ENCODE measurements around the gene ZNF160.
"Not testable (repeated sequence)": the region's sequence is repeated elsewhere in the genome, so short reads cannot be mapped to it uniquely, and the experiment has no call there.

The ZNF160 gene

DNA sequence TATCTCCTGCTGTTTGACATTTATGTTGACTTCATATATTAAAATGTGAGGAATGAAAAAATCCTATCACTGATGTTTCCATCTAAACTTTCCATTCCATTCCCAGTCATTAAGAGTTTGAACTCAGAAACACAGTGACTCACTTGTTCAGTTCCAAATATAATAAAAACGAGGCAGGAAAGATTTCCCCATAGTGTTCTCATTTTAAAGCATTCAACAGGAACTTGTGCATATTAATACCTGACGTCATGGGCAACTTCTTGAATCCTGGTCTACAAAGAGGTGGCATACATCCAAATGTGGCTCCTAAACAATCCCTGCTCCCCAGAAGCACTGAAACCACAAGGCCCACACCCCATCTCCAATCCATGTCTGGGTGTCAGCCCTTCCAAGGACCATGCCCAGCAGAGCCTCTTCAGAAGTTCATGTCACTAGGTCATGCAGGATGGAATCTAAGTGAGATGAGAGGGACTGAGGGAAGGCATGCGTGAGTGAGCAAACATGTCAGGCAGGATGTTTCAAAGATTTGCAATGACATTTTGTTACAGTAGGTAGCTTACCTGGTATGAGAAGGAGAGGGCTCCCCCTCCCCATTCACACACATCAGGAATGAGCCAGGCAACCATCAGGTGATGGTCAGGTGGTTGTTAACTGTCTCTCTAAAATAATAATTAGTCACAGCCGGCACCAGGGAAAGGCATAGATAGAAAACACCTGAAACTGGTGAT lies 68.1 kb downstream of the ZNF160 start:
- no peak for DNase-seq
- intact Hi-C loops (cut with DNase I): no loop called here

DNA sequence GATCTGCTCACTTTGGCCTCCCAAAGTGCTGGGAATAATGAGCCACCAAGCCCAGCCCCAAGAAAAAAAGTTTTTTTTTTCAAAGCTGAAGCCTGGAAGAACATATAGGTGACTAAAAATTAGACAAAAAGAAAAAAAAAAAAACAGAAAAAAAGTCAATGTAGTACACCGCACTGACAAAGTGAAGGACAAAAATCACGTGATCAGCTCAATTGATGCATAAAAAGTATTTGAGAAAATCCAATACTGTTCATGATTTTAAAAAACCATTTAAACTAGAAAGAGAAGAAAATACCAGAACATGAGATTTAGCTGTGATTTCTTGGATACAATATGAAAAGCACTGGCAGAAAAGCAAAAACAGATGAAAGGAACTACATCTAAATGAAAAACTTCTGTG lies 69.2 kb downstream of the ZNF160 start:
- DNase-seq: no peak
- intact Hi-C loops (cut with DNase I): no loop called here

DNA sequence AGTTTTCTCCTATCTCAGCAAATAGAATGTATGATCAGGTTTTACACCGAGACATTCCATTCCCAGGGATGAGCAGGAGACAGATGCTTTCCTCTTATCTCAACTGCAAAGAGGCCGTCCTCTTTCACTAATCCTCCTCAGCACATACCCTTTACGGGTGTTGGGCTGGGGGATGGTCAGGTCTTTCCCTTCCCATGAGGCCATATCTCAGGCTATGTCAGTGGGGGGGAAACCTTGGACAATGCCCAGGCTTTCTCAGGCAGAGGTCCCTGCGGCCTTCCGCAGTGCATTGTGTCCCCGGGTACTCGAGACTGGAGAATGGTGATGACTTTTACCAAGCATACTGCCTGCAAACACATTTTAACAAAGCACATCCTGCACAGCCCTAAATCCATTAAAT lies 74.9 kb downstream of the ZNF160 start:
- intact Hi-C loops (cut with DNase I); DNase-seq: not testable (repeated sequence)

DNA sequence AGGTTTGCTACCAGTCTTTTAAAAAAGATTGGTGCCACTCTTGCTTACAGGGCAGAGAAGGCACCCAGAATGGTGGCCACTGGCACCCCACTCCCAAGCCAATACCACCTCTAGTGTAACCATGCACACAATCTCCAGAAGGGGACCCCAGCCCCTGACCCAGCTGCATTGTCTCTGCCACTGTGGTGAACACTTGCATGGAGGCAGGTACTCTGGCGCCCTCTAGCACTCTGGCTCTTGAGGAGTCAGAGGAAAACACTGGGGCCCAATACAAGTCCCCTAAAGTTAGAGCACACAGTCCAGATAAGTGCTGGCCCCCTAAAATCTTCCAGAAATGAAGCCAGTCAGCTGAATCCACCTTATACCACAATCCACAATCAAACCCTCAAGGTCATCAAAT lies 83.5 kb downstream of the ZNF160 start:
- DNase-seq: no peak
- intact Hi-C loops (cut with DNase I): no loop called here
